Ectodermal cell (in vitro differentiated cells): ENCODE data around the gene IMP4.

Source experiments
- H3K27ac ChIP-seq: 2 replicates; pipeline ENCODE4 v1.7.0; 2013; ENCODE audit warnings: mild to moderate bottlenecking, low read depth, low read length; ENCODE audit not compliant: insufficient read depth, poor library complexity, severe bottlenecking
- H3K27me3 ChIP-seq: 2 replicates; pipeline ENCODE4 v1.7.0; 2013; ENCODE audit warnings: mild to moderate bottlenecking, low read length; ENCODE audit not compliant: insufficient read depth, control insufficient read depth, poor library complexity, severe bottlenecking
- H3K36me3 ChIP-seq: one replicate; pipeline ENCODE4 v1.7.0; 2013; ENCODE audit warnings: low read length; ENCODE audit not compliant: control insufficient read depth, insufficient read depth
- H3K4me1 ChIP-seq: one replicate; pipeline ENCODE4 v1.7.0; 2013; ENCODE audit warnings: low read length; ENCODE audit not compliant: control insufficient read depth, insufficient read depth
- H3K4me3 ChIP-seq: 2 replicates; pipeline ENCODE4 v1.7.0; 2013; ENCODE audit warnings: low read depth, low read length, control low read depth; ENCODE audit not compliant: insufficient read depth
- H3K9me3 ChIP-seq: 2 replicates; pipeline ENCODE4 v1.7.0; 2013; ENCODE audit warnings: mild to moderate bottlenecking, low read length, moderate library complexity; ENCODE audit not compliant: control insufficient read depth
- WGBS, 2 experiments: methylation state at CpG; one replicate each; pipeline ENCODE4 v1.1.7; 2013; ENCODE audit warnings: missing lambda C conversion rate in 2 of 2; 5-methylcytosine and 5-hydroxymethylcytosine counted together

Gene IMP4

DNA sequence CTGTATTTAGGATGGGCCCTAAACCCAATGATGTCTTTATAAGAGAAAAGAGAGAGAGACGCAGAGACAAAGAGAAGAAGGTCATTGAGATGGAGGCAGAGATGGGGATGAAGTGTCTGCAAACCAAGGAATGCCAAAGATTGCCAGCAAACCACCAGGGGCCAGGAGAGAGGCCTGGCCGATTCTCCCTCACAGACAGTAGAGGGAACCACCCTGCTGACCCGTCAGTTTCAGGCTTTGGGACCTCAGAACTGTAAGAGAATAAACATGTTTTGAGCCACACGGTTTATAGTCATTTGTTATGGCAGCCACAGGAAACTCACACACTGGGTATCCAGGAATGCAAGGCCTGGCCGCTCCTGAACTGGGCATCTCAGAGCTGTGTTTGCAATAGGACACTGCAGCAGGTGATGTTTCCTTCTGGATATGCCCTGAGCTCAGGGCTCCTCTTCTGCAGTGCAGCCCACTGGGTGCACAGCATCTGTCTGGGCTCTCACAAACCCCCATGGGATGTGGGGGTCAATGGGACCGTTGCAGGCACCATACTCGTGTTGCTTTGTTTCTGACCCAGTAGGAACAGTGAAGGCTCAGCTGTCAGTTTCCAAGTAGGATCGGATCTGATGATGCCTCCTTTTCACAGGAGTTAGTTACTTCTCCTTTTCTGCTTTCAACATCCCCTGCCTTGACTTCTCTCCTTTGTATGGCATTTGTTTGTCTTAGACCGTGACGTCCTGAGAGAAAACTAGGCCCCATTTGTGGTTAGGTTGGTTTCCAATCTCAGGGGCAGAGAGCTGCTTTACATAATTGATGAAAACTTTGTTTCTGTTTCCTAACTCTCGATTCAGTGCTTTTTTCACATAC, 34.0 kb downstream of the IMP4 start:
- no peaks in the 10 kb centered on the region for H3K27me3 ChIP-seq
- H3K36me3 ChIP-seq, result no peaks in the 10 kb centered on the region
- H3K4me1 ChIP-seq, result peaks cover 3% of the 10 kb centered on the region
- H3K4me3 ChIP-seq, result no peak overlapping the region
- no peak overlapping the region for H3K27ac ChIP-seq
- no peaks in the 10 kb centered on the region for H3K9me3 ChIP-seq
- 84 to 87% methylated on average over 10 to 11 of the region's 11 CpGs for WGBS, 2 experiments

DNA sequence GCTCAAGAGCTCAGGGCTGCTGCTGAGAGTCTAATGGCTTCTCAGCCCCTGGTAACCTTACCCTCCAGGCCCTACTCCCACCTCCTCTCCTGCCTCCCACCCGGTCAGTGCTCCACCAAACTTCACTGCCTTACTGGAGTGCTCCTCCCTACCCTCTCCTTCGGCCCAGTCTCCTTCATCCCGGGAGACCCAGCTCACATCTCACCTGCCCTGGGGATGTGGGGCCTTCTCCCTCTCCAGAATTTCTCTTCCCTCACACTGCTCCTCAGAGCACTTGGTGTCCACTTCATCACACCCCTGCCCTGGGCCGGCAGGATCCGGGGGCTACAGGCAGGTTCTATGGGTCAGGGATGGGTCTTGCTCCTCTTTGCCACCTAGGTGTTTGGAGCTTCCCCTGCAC, 34.8 kb downstream of the IMP4 start:
- 94% methylated on average over 5 of the region's 5 CpGs for WGBS, 2 experiments
- H3K36me3 ChIP-seq, result no peaks in the 10 kb centered on the region

GRCh38 chr2:130378206-130378897, 35.7 kb downstream of the IMP4 start:
- H3K27ac ChIP-seq, result no peak overlapping the region
- WGBS, 2 experiments, result 85 to 95% methylated on average over 3 of the region's 3 CpGs
- no peak overlapping the region for H3K4me3 ChIP-seq
- no peaks in the 10 kb centered on the region for H3K36me3 ChIP-seq
- no peaks in the 10 kb centered on the region for H3K4me1 ChIP-seq
- H3K27me3 ChIP-seq, result no peaks in the 10 kb centered on the region
- H3K9me3 ChIP-seq, result no peaks in the 10 kb centered on the region

More for the DNA sequence above, 34.8 kb downstream of the IMP4 start:
- Histone ChIP-seq H3K27me3 (no peaks in the 10 kb centered on the region), H3K4me1 (peaks cover 3% of the 10 kb centered on the region), H3K4me3 (no peak overlapping the region), H3K9me3 (no peaks in the 10 kb centered on the region), H3K27ac (no peak overlapping the region)

DNA sequence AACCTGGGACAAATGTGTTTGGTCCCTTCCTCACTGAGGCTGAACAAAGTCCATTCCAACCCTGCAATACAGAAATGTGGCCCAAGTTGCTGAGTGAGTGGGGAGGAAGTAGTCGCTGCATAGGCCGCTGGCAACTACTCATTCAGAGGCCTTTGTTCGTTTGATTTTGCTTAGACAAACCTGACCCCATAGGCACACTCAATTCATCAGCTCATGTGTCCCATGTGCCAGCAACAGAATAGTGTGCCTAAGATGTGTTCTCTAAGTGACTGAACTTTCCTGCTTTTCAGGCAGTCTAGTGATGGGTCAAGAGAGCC, 36.2 kb downstream of the IMP4 start:
- Histone ChIP-seq H3K27ac (no peak overlapping the region), H3K36me3 (no peaks in the 10 kb centered on the region), H3K4me1 (no peaks in the 10 kb centered on the region), H3K4me3 (no peak overlapping the region), H3K27me3 (no peaks in the 10 kb centered on the region), H3K9me3 (no peaks in the 10 kb centered on the region)
- WGBS, 2 experiments, result 84 to 95% methylated on average over 3 of the region's 3 CpGs

DNA sequence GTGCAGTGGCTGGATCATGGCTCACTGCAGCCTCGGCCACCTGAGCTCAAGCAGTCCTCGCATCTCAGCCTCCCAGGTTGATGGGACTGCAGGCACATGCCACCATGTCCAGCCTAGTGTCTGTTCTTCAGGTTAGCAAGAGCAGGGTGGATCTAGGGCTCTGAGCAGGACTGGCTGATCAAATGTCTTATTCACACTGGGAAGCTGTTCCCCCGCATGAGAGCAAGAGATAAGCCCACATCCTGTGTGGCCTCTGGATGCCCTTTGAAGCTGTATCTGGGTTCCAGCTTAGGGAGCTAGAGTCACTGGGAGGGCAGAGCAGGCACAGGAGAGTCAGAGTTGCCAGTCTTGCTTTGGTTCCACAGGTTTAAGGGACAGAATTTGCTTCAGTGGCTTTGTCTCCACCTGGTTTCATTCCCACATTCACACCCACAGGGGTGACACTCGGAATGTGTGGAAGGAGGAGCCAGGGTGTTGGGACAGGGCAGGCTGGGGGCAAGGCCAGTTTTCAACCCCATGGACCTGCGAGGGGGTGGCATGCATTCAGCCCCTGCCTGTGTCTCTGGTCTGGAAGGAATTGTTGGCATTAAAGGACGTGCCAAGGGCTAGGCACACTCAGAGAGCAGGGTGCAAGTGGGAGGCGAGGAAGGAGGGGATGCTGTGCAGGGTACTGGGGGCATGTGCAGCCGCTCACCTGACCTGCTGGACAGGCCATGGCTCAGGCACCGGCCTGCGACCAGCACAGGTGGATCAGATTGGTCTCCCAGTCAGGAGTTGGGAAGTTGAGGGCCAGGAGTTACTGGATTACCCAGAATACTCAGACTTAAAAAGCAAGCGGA, 37.6 kb downstream of the IMP4 start:
- Histone ChIP-seq H3K4me3 (no peak overlapping the region), H3K4me1 (no peaks in the 10 kb centered on the region), H3K9me3 (no peaks in the 10 kb centered on the region), H3K27me3 (no peaks in the 10 kb centered on the region), H3K36me3 (no peaks in the 10 kb centered on the region), H3K27ac (no peak overlapping the region)
- 94% methylated on average over 11 of the region's 11 CpGs for WGBS, 2 experiments

- H3K4me1 ChIP-seq, result no peaks in the 10 kb centered on the region
- 88% methylated on average over 4 of the region's 4 CpGs for WGBS, 2 experiments
- no peaks in the 10 kb centered on the region for H3K27me3 ChIP-seq
- no peak overlapping the region for H3K4me3 ChIP-seq
- H3K36me3 ChIP-seq, result no peaks in the 10 kb centered on the region
- no peaks in the 10 kb centered on the region for H3K9me3 ChIP-seq
- no peak overlapping the region for H3K27ac ChIP-seq
These were observed 38.4 kb downstream of the IMP4 start for GRCh38 chr2:130381145-130381544.

- Histone ChIP-seq H3K9me3 (no peaks in the 10 kb centered on the region), H3K4me1 (no peaks in the 10 kb centered on the region), H3K36me3 (no peaks in the 10 kb centered on the region), H3K27me3 (no peaks in the 10 kb centered on the region), H3K4me3 (no peak overlapping the region), H3K27ac (no peak overlapping the region)
- WGBS, 2 experiments, result 94 to 100% methylated on average over 2 to 4 of the region's 4 CpGs
These were observed 38.9 kb downstream of the IMP4 start for GRCh38 chr2:130381619-130382018.

DNA sequence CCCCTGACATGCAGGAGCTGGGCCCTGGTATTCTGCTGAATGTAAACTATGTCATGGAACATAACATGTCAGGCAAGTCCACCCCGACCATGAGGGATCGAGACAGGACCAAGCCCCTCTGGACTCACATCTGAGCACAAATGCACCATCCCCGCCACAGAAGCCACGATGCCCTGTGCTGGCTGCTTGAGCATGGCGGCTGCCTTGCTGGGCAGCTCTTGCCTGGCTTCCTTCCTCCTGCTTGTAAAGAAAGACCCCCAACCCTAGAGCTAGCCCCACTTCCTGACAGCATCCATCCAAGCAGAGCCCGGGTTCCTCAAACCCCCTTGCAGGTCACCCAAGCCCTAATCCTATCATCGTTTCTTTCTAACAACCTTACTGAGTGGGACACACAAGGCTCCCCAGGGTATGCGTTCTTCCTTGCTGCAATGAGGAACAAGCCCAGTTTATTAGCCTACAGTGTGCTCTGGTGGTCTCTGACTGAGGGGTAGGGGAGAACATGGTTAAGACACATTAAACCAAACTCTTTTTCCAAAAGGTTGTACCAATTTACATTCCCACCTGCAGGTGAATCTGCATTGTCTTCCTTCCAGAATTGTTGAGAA, 39.7 kb downstream of the IMP4 start:
- Histone ChIP-seq H3K36me3 (no peaks in the 10 kb centered on the region), H3K4me1 (peaks cover 7% of the 10 kb centered on the region)
- WGBS, 2 experiments, result 96% methylated on average over 8 of the region's 8 CpGs

DNA sequence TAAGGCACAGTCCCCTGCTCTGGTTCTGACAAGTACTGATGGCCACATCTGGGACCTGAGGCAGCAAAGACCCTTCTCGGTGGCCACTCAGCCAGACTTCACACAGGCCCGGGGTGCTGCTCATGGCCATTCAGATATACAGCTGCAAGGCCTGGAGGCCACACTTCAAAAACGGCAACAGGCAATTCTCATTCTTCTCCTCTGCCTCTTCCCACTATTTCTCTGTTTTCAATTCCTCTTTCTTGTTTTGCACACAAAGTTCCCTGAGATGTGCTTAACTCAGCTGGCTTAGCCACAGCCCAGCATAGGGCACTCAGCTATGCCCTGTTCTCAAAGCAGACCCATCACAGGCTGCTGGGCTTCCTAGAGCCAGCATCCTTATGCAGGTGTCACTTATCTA, 43.0 kb downstream of the IMP4 start:
- H3K4me1 ChIP-seq, result peaks cover 18% of the 10 kb centered on the region
- H3K9me3 ChIP-seq, result no peaks in the 10 kb centered on the region
- no peak overlapping the region for H3K4me3 ChIP-seq
- H3K27ac ChIP-seq, result no peak overlapping the region
- H3K36me3 ChIP-seq, result no peaks in the 10 kb centered on the region
- 92% methylated on average over 3 of the region's 3 CpGs for WGBS, 2 experiments
- peaks cover 5% of the 10 kb centered on the region for H3K27me3 ChIP-seq

More for the DNA sequence above, 39.7 kb downstream of the IMP4 start:
- H3K9me3 ChIP-seq, result no peaks in the 10 kb centered on the region
- no peak overlapping the region for H3K27ac ChIP-seq
- H3K4me3 ChIP-seq, result no peak overlapping the region
- H3K27me3 ChIP-seq, result no peaks in the 10 kb centered on the region

DNA sequence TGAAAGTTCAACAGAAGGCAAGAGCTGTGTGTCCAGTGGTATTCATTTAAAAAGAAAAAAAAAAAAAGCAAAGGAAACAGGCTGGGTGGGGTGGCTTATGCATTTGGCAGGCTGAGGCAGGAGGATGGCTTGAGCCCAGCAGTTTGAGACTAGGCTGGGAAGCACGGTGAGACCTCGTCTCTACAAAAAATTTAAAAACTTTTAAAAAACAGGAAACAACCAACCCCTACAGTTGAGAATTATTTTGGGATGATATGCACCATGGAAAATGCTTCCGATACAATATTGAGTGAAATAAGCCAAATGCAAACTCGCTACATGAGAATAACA, 44.3 kb downstream of the IMP4 start:
- no peak overlapping the region for H3K27ac ChIP-seq
- no peaks in the 10 kb centered on the region for H3K9me3 ChIP-seq
- H3K27me3 ChIP-seq, result peaks cover 7% of the 10 kb centered on the region
- H3K36me3 ChIP-seq, result no peaks in the 10 kb centered on the region
- peaks cover 26% of the 10 kb centered on the region for H3K4me1 ChIP-seq
- 85% methylated on average over 3 to 4 of the region's 4 CpGs for WGBS, 2 experiments
- no peak overlapping the region for H3K4me3 ChIP-seq
